ENCODE data around the gene CLUH. TPM values are rescaled to one million over a fixed set of nuclear protein-coding genes. Genes with fewer than 3 reads are reported as not detected.
A peak's percentile ranks its signal among the peaks of the same experiment; 100 is the strongest.

CLUH gene
- total RNA-seq, 1 experiment from 2014 or later: 80.4 TPM

- Mint-ChIP-seq H3K36me3 (ENCODE audit: insufficient read depth, unreplicated experiment) (peaks cover 37% of the 10 kb centered on the region), H3K4me1 (ENCODE audit: insufficient read depth, unreplicated experiment) (peaks cover 26% of the 10 kb centered on the region), H3K4me3 (ENCODE audit: unreplicated experiment) (no peak overlapping the region), H3K9me3 (ENCODE audit: unreplicated experiment) (no peaks in the 10 kb centered on the region), H3K27me3 (ENCODE audit: insufficient read depth, unreplicated experiment) (no peaks in the 10 kb centered on the region), H3K27ac (ENCODE audit: low read depth, unreplicated experiment) (peak overlapping the region; percentile 61)
- TF ChIP-seq CTCF (IDR thresholded peaks at IDR 0.05; ENCODE audit: unreplicated experiment): no peak
- ChIA-PET CTCF (interaction anchor here (0.7 to 0.9 kb wide), 2 partner anchors 216 to 323 kb away, joined by 3 read pairs; no protein-coding TSS in a partner anchor), POLR2A (no interaction called here)
- no peak for DNase-seq (ENCODE audit: unreplicated experiment)
- intact Hi-C loops (cut with micrococcal nuclease): no loop called here
- no TSS peak for BruUV-seq (replicated peaks)
These were observed 6.3 kb downstream of the CLUH start for GRCh38 chr17:2705263-2705662.

- no peak for DNase-seq (ENCODE audit: unreplicated experiment)
- ChIA-PET POLR2A (no interaction called here), CTCF (no interaction called here)
- Mint-ChIP-seq H3K4me3 (ENCODE audit: unreplicated experiment) (no peak overlapping the region), H3K27ac (ENCODE audit: low read depth, unreplicated experiment) (no peak overlapping the region), H3K9me3 (ENCODE audit: unreplicated experiment) (no peaks in the 10 kb centered on the region), H3K4me1 (ENCODE audit: insufficient read depth, unreplicated experiment) (peaks cover 22% of the 10 kb centered on the region), H3K36me3 (ENCODE audit: insufficient read depth, unreplicated experiment) (peaks cover 38% of the 10 kb centered on the region), H3K27me3 (ENCODE audit: insufficient read depth, unreplicated experiment) (no peaks in the 10 kb centered on the region)
- TF ChIP-seq CTCF (IDR thresholded peaks at IDR 0.05; ENCODE audit: unreplicated experiment): no peak
- intact Hi-C loops (cut with micrococcal nuclease): no loop called here
- BruUV-seq (replicated peaks): no TSS peak
These were observed 6.7 kb downstream of the CLUH start for GRCh38 chr17:2704890-2705248.

- Mint-ChIP-seq H3K36me3 (ENCODE audit: insufficient read depth, unreplicated experiment) (peaks cover 40% of the 10 kb centered on the region), H3K9me3 (ENCODE audit: unreplicated experiment) (no peaks in the 10 kb centered on the region), H3K4me3 (ENCODE audit: unreplicated experiment) (no peak overlapping the region), H3K27me3 (ENCODE audit: insufficient read depth, unreplicated experiment) (no peaks in the 10 kb centered on the region), H3K4me1 (ENCODE audit: insufficient read depth, unreplicated experiment) (peaks cover 16% of the 10 kb centered on the region), H3K27ac (ENCODE audit: low read depth, unreplicated experiment) (no peak overlapping the region)
- intact Hi-C loops (cut with micrococcal nuclease): no loop called here
- DNase-seq (ENCODE audit: unreplicated experiment): no peak
- no TSS peak for BruUV-seq (replicated peaks)
- CTCF ChIA-PET: no interaction called here
- TF ChIP-seq CTCF (IDR thresholded peaks at IDR 0.05; ENCODE audit: unreplicated experiment): no peak
- POLR2A ChIA-PET: no interaction called here
These were observed 7.3 kb downstream of the CLUH start for GRCh38 chr17:2704031-2704889.

- H3K4me1 Mint-ChIP-seq (ENCODE audit: insufficient read depth, unreplicated experiment): peaks cover 10% of the 10 kb centered on the region
- no TSS peak for BruUV-seq (replicated peaks)
- ChIA-PET CTCF (no interaction called here), POLR2A (no interaction called here)
- intact Hi-C loops (cut with micrococcal nuclease): no loop called here
- peak overlapping the region; percentile 35 for H3K27ac Mint-ChIP-seq (ENCODE audit: low read depth, unreplicated experiment)
- H3K9me3 Mint-ChIP-seq (ENCODE audit: unreplicated experiment): no peaks in the 10 kb centered on the region
- DNase-seq (ENCODE audit: unreplicated experiment): no peak
- no peak overlapping the region for H3K4me3 Mint-ChIP-seq (ENCODE audit: unreplicated experiment)
- H3K27me3 Mint-ChIP-seq (ENCODE audit: insufficient read depth, unreplicated experiment): no peaks in the 10 kb centered on the region
- TF ChIP-seq CTCF (IDR thresholded peaks at IDR 0.05; ENCODE audit: unreplicated experiment): no peak
- peaks cover 46% of the 10 kb centered on the region for H3K36me3 Mint-ChIP-seq (ENCODE audit: insufficient read depth, unreplicated experiment)
These were observed 8.0 kb downstream of the CLUH start for GRCh38 chr17:2703606-2704005.
